Prostate gland (tissue), 2 donors: Measurements from ENCODE around the gene ATP2A1. TPM values are rescaled to one million over a fixed set of nuclear protein-coding genes. Genes with fewer than 3 reads are reported as not detected.

Experiments used
- DNase-seq: peaks from one replicate; pipeline ENCODE4 v3.0.0-alpha.2; 2019; ENCODE audit warnings: low spot score
- H3K27ac ChIP-seq, 2 donors: fragments of 200-600 bp; sonication (generic); 2 replicates each; pipeline ENCODE4 v1.5.1; 2017 to 2019
- H3K27me3 ChIP-seq: fragments of 200-600 bp; sonication (generic); replicated peaks from 2 replicates; pipeline ENCODE4 v1.5.1; 2019; ENCODE audit not compliant: insufficient read depth
- H3K36me3 ChIP-seq, 2 donors: fragments of 200-600 bp; sonication (generic); 1 replicate in 1 of 2; 2 replicates in 1 of 2; pipeline versions ENCODE4 v1.5.1 to v1.8.1; 2017 to 2019
- H3K4me1 ChIP-seq: fragments of 200-600 bp; sonication (generic); replicated peaks from 2 replicates; pipeline ENCODE4 v1.5.1; 2019
- H3K4me3 ChIP-seq, 2 donors: fragments of 200-600 bp; sonication (generic); 2 replicates each; pipeline ENCODE4 v1.5.1; 2017 to 2019
- H3K9me3 ChIP-seq: fragments of 200-600 bp; sonication (generic); 2 replicates; pipeline ENCODE4 v1.5.1; 2017
- POLR2A ChIP-seq: fragments of 450-650 bp; IDR thresholded peaks from one replicate; pipeline ENCODE4 v1.6.1; 2016; ENCODE audit warnings: antibody characterized with exemption, mild to moderate bottlenecking
- POLR2AphosphoS5 ChIP-seq: sonication (generic); formaldehyde crosslinking; IDR thresholded peaks from one replicate; pipeline ENCODE4 v1.6.1; 2017; ENCODE audit warnings: antibody characterized with exemption
- WGBS: methylation state at CpG from one replicate; pipeline ENCODE4 v1.1.5; 2018; 5-methylcytosine and 5-hydroxymethylcytosine counted together
- intact Hi-C: fragments of 100-400 bp; cut with DNase I; formaldehyde crosslinking; loops from one replicate; pipeline ENCODE4 v1.14.2; 2022
- total RNA-seq, 2 donors: library from RNA; depleted of rRNA; stranded (reverse); fragments of >200 nt; gene quantifications; one replicate each; pipeline ENCODE4 v1.1.0, GENCODE V29; 2016
- TF ChIP-seq, protein P1 (sequence below), 4 experiments: fragments of 200-600 bp in 2 of 4; fragments of 450-650 bp in 2 of 4; sonication (generic) in 2 of 4; IDR thresholded peaks; 1 replicate in 3 of 4; 2 replicates in 1 of 4; pipeline ENCODE4 v1.5.1; 2016 to 2019; ENCODE audit warnings: antibody characterized with exemption in 4 of 4, mild to moderate bottlenecking in 2 of 4, moderate library complexity in 2 of 4

The ATP2A1 gene
- total RNA-seq, 2 donors from 2014 or later, result 1.5 to 3.1 TPM

DNA sequence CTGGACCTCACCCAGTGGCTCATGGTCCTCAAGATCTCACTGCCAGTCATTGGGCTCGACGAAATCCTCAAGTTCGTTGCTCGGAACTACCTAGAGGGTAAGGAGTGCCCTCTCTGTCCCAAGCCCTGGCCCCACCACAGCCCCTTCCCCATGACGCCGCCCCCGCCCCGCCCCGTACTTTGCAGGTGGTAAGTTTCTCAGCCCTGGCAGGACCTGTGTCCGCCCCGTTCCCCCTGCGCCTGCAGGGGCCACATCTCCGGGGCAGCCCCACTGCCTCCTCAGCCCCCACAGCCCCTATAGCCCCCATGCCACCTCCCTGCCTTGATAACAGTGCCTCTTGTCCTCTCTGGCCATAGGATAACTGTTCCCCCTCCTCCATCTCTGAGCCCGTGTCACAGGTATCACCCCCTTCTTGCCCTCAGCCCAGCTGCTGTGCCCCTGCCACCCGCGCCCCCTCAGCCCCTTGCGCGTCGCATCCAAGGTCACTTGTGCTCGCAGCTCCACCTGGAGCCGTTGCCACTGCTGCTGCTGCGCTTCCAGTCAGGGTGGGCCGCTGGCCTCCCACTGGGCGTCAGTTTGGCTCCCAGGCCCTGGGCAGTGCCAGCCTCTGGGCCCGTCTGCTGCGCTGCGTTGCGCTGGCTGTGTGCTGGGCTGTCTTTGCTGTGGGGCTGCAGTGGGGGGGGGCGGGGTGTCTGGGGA, 25.2 kb downstream of the ATP2A1 start:
- Histone ChIP-seq H3K36me3 (peaks cover 0 to 4% of the 10 kb centered on the region in 2 donors), H3K4me3 (no peak overlapping the region), H3K27me3 (no peaks in the 10 kb centered on the region), H3K9me3 (no peaks in the 10 kb centered on the region), H3K27ac (no peak overlapping the region), H3K4me1 (no peaks in the 10 kb centered on the region)
- intact Hi-C loops, result no loop called here
- TF ChIP-seq POLR2A (no peak), POLR2AphosphoS5 (no peak)
- TF ChIP-seq, protein P1, sequence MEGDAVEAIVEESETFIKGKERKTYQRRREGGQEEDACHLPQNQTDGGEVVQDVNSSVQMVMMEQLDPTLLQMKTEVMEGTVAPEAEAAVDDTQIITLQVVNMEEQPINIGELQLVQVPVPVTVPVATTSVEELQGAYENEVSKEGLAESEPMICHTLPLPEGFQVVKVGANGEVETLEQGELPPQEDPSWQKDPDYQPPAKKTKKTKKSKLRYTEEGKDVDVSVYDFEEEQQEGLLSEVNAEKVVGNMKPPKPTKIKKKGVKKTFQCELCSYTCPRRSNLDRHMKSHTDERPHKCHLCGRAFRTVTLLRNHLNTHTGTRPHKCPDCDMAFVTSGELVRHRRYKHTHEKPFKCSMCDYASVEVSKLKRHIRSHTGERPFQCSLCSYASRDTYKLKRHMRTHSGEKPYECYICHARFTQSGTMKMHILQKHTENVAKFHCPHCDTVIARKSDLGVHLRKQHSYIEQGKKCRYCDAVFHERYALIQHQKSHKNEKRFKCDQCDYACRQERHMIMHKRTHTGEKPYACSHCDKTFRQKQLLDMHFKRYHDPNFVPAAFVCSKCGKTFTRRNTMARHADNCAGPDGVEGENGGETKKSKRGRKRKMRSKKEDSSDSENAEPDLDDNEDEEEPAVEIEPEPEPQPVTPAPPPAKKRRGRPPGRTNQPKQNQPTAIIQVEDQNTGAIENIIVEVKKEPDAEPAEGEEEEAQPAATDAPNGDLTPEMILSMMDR (IDR thresholded peaks at IDR 0.05), result no peak
- DNase-seq, result no peak
- 80% methylated on average over 29 of the region's 29 CpGs for WGBS

DNA sequence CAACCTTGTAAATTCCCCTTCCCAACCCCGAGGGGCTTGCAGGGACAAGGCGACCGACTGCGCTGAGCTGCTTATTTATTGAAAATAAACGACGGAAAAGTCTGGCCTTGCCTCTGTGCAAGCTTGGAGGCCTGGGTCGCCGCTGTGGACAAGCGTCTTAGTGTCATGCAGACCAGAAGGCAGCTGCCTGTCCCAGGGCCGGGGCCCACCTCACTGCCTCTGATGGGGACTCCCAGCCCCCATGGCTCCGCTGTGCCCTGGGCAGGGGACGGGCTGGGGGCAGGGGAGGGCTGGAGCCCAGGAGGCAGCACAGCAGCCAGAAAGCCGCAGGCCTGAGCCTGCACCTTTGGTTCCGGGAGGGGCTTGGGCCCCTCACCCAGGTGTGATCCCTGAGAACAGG, 26.1 kb downstream of the ATP2A1 start:
- TF ChIP-seq, protein P1 (IDR thresholded peaks at IDR 0.05), result no peak
- TF ChIP-seq POLR2A (no peak), POLR2AphosphoS5 (no peak)
- DNase-seq, result no peak
- Histone ChIP-seq H3K9me3 (no peaks in the 10 kb centered on the region), H3K4me3 (no peak overlapping the region), H3K27ac (no peak overlapping the region), H3K4me1 (no peaks in the 10 kb centered on the region), H3K36me3 (peaks cover 0 to 6% of the 10 kb centered on the region in 2 donors), H3K27me3 (no peaks in the 10 kb centered on the region)
- 51% methylated on average over 14 of the region's 14 CpGs for WGBS
- intact Hi-C loops, result no loop called here

GRCh38 chr16:28904828-28905227, 26.5 kb downstream of the ATP2A1 start:
- Histone ChIP-seq H3K4me1 (no peaks in the 10 kb centered on the region), H3K9me3 (no peaks in the 10 kb centered on the region), H3K36me3 (peaks cover 0 to 6% of the 10 kb centered on the region in 2 donors), H3K4me3 (no peak overlapping the region), H3K27ac (no peak overlapping the region), H3K27me3 (no peaks in the 10 kb centered on the region)
- 93% methylated on average over 15 of the region's 16 CpGs for WGBS
- TF ChIP-seq, protein P1 (IDR thresholded peaks at IDR 0.05), result no peak
- TF ChIP-seq POLR2AphosphoS5, result no peak
- TF ChIP-seq POLR2A, result no peak
- no peak for DNase-seq
- intact Hi-C loops, result no loop called here

- DNase-seq, result no peak
- Histone ChIP-seq H3K27ac (no peak overlapping the region), H3K9me3 (no peaks in the 10 kb centered on the region), H3K36me3 (peaks cover 0 to 6% of the 10 kb centered on the region in 2 donors), H3K4me3 (no peak overlapping the region), H3K27me3 (no peaks in the 10 kb centered on the region), H3K4me1 (no peaks in the 10 kb centered on the region)
- TF ChIP-seq POLR2AphosphoS5 (no peak), POLR2A (no peak)
- TF ChIP-seq, protein P1 (IDR thresholded peaks at IDR 0.05), result no peak
- intact Hi-C loops, result no loop called here
- WGBS, result 83% methylated on average over 9 of the region's 9 CpGs
Observed at GRCh38 chr16:28905229-28905754, 27.0 kb downstream of the ATP2A1 start.
